HG03442 (cell line): ENCODE results near the gene ECEL1.
"Not testable (repeated sequence)": the region's sequence is repeated elsewhere in the genome, so short reads cannot be mapped to it uniquely, and the experiment has no call there.

Source experiments
- ATAC-seq: cut with Tn5 transposase; IDR thresholded peaks from one replicate; pipeline ENCODE4 v1.9.1; 2021; ENCODE audit warnings: mild to moderate bottlenecking, moderate library complexity; ENCODE audit not compliant: unreplicated experiment

The ECEL1 gene, protein sequence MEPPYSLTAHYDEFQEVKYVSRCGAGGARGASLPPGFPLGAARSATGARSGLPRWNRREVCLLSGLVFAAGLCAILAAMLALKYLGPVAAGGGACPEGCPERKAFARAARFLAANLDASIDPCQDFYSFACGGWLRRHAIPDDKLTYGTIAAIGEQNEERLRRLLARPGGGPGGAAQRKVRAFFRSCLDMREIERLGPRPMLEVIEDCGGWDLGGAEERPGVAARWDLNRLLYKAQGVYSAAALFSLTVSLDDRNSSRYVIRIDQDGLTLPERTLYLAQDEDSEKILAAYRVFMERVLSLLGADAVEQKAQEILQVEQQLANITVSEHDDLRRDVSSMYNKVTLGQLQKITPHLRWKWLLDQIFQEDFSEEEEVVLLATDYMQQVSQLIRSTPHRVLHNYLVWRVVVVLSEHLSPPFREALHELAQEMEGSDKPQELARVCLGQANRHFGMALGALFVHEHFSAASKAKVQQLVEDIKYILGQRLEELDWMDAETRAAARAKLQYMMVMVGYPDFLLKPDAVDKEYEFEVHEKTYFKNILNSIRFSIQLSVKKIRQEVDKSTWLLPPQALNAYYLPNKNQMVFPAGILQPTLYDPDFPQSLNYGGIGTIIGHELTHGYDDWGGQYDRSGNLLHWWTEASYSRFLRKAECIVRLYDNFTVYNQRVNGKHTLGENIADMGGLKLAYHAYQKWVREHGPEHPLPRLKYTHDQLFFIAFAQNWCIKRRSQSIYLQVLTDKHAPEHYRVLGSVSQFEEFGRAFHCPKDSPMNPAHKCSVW

DNA sequence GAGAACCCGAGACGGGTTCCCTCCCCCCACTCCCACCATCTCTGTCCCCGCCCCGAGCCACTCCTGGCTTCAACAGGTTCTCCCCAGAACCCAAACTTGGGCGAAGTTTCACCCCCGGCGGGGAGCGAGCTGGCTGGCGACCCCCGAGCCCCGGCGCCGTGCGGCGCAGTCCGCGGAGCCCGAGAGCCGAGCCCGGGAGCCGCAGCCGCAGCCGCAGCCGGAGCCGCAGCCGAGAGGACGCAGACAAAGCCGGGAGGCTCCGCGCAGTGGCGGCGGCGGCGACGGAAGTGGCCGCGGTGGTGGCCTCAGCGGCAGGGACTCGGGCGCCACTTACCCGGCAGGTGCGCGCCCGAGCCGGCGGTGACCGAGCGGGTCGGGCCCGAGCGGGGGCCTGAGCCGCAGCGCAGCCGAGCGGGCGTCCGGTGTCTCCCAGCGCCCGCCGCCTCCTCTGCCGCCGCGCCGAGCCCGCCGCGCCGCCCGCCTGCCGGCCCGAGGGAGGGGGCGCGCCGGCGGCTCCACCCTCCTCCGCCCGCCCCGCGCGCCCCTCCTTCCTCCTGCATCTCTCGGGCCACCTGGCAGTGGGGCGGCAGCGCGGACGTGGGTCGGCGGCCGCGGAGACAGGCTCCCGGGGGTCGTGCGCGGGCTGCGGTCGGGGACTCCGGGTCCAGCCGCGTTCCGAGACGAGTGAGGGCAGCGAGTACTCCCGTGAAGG is at the start of gene ECEL1:
Gene ECEL1 (minus strand): TSS at position 450 of the 712 bp plus-strand sequence. CDS start 1,181 bp downstream, outside the sequence.
- ATAC-seq: no peak

DNA sequence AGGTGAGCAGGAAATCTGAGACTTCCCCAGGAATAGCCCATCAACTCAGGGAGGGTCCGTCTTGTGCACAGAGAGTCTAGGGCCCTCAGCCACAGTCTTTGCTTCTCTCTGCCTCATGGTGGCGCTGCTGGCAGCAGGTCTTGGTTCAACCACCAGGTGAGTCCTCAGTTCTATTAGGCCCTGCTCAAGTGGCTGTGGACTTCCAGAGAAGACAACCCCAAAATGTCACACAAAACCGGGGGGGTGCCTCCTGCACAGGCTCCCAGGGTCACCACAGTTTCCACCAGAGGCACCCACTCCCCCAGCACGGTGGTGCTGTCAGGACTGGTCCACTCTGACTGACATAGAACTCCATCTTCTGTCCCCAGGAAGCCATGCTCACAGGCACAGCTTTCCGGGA is 49.4 kb upstream of the ECEL1 start:
- ATAC-seq: no peak

DNA sequence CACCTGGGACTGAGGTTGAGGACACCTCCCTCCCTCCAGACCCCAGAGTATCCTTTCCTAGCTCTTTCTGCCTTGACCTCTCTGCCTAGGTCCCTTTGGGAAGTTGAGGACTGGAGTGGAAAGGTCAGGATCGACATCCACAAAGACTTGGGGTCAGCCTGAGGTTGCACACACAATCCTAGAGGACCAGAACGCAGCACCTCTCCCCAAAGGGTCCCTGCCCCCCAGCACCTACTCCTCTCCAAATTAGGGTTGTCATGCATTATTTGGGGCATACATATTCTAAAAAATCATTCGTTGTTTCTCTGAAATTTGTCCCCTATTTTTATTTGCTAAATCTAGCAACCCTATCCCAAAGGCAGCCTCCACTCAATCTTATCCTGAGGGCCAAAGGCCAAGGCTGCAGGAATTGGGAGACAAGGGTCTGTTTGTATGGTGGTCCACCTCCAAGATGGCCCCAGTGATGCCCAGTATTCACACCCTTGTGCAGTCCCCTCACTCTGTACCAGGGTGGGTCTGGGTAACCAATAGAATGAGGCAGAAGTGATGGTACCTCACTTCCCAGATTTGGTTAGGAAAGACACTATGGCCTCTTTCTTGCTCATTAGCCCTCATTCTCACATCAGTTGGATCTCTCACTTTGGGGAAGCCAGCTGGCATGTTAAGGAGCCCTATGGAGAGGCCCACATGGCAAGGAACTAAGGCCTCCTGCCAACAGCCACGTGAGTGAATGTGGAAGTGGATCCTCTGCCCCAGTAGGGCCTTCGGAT is 48.3 kb upstream of the ECEL1 start:
- no peak for ATAC-seq

DNA sequence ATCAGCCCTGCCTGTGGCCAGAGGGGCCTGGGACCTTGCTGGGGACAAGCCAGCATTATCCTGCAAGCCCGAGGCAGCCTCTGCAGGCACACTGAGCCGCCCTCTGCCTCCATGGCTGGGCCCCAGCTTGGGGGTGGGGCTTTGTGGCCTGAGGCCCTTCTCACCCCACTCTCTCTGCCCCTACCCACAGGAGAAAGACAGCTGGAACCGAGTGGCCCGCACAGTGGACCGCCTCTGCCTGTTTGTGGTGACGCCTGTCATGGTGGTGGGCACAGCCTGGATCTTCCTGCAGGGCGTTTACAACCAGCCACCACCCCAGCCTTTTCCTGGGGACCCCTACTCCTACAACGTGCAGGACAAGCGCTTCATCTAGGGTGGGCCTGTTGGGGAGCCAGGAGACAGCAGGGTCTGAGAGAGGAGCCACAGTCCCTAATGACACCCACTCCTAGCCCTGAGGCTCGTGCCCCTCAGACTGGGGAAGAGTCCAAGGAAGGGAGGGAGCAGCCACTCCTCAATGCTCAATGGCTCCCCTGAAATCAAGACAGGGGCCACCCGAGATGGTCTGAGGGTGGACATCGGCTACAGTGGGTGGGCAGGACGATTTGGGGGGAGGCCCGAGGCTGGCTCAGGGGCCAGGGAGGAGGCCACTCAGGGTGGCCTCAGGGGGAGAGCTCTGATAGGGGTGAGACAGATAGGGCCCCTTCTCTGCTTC is 47.5 kb upstream of the ECEL1 start:
- ATAC-seq: no peak

DNA sequence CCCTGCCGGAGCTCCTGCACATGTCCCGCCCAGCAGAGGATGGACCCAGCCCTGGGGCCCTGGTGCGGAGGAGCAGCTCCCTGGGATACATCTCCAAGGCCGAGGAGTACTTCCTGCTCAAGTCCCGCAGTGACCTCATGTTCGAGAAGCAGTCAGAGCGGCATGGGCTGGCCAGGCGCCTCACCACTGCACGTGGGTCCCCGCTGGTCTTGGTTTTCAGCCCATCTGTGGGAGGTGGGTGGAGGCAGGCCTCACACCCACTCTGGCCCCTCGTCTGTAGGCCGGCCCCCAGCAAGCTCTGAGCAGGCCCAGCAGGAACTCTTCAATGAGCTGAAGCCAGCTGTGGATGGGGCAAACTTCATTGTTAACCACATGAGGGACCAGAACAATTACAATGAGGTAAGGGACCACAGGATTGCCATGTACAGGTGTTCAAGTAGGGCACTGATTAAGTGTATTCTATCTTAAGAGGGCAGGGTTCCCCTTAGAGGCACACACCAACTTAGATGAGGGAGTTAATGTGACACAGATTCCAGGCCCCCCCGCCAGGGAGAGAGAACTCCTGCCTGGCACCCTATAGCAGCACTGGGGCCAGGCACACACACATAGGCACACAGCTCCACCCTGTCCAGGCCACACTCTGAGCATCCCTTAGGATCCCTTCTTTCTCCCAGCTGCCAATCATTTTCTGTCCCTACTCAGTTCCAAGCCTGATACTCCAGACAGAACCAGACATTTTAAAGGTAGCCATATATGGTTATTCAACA is 46.5 kb upstream of the ECEL1 start:
- ATAC-seq: no peak

DNA sequence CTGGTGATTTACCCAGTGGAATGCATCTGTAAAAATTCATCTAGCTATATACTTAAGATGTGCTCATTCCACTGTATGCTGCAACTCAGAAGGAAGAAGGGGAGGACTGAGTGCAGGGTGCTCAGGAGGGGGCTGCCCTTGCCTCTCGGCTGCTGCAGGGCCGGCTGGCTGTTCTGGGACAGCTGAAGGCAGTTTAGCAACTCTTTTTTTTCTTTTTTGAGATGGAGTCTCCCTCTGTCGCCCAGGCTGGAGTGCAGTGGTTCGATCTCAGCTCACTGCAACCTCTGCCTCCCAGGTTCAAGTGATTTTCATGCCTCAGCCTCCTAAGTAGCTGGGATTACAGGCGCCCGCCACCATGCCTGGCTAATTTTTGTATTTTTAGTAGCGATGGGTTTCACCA is 45.2 kb upstream of the ECEL1 start:
- not testable (repeated sequence) for ATAC-seq

DNA sequence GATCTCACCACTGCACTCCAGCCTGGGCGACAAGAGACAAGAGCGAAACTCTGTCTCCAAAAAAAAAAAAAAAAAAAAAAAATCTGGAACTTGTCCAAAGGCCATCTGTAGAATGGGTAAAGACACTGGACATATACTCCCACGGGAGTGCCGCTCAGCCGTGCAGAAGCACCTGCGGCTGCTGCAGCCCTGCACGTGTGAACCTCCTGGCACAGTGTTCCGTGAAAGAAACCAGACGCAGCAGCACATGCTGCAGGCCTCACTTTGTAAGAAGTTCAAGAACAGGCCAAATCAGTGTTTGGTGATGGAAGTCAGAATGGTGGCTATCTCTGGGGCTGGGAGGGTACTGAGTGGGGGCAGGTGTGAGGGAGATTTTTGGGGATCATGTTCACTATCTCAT is 44.8 kb upstream of the ECEL1 start:
- ATAC-seq: no peak

DNA sequence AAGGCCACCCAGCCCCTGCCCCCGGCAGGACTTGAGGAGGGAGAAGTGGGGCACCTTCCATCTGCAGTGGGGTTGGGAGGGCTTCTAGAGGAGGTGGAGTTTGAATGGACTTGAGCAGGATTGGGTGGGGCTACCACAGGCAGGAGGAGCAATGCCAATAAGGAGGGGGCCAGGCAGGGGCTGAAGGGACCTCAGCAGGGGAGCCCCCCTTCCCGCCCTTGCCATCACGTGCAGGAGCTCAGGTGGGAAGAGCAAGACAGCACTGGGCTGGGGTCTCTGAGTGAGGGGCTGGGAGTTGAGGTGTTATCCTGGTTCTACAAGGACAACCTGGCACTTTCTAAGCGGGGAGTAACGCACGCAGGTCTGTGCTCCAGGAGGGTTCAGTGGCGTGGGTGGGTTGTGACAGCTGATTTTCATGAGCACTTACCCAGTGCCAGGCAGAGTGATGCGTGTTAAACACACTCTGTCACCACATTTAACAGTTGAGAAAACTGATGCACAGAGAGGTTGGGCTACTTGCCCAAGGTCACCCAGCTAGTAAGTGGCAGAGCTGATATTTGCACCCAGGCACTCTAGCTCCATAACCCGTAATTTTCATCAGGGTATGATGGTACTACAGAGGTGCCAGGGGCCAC is 43.1 kb upstream of the ECEL1 start:
- ATAC-seq: no peak

DNA sequence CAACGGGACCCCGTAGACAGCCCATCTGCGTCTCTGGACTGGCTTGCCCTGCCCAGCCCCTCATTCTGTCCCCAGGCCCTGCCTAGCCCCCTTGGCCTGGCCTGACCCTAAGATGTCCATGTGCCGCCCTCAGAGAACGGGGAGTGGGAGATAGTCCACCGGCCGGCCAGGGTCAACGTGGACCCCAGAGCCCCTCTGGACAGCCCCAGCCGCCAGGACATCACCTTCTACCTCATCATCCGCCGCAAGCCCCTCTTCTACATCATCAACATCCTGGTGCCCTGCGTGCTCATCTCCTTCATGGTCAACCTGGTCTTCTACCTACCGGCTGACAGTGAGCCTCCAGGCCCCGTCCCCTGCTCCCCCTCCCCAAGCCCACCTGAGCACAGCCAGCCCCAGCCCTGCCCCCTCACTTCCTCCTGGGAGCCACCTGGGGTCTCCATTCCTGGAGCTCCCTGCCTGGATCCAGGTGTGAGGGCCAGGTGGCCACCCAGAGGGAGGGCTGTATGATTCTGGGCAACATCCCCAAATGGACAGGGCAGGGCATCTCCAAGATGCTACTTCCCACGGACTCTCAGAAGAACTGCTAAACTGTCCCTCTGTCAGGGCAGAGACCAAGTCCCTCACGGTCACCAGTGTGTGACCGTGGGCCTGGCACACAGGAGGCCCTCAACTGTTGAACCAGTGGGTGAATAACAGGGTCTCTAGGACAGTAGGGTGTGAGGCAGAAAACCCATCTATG is 42.3 kb upstream of the ECEL1 start:
- no peak for ATAC-seq

DNA sequence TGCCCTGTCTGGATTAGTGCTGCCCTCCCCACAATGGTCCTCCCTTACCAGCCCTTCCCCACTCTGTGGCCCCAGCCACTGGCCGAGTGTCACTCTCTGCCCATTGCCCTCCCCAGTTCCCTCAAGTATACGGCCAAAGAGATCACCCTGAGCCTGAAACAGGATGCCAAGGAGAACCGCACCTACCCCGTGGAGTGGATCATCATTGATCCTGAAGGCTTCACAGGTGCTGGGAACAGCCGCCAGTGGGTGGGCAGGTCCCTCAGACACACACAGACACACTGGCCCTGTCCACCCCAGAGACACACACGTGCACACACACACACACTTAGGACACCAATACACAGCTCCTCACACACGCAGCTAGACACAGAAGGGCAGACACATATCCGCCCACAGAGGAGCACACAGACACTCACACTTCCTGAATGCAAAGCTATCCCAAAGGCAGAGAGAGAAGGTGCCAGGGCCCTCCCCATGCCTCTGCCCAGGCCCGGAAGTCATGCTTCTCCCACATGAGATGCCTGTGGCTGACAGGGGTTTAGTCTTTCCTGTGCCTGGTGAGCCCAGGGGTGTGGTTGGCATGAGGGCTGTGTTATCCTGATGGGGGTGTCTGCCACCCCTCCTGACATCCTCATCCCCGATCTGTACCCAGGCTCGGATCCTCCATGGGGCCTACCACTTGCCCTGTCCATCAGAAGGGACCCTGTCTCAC is 41.3 kb upstream of the ECEL1 start:
- ATAC-seq: no peak

DNA sequence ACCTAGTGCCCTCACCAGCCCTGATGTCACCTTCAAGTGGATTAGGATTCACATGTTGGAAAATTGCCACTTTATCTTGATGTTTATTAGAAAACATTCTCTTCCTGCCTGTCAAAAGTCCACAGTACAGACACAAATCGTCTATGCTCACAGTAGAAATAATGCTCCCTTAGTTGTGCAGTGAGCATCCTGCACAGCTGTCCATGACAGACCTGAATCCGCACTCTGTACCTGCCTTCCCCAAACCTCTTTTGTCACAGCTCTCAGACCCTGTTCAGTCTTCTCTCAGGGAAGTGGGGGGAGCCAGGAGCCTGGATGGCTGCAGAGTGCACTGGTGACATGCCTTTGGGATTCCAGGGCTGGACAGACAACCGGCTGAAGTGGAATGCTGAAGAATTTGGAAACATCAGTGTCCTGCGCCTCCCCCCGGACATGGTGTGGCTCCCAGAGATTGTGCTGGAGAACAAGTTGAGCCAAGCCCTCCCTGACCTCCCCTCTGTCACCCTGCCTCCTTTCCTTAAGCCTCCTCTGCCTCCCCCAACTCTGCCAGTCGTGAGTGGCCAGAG is 40.4 kb upstream of the ECEL1 start:
- ATAC-seq: no peak

DNA sequence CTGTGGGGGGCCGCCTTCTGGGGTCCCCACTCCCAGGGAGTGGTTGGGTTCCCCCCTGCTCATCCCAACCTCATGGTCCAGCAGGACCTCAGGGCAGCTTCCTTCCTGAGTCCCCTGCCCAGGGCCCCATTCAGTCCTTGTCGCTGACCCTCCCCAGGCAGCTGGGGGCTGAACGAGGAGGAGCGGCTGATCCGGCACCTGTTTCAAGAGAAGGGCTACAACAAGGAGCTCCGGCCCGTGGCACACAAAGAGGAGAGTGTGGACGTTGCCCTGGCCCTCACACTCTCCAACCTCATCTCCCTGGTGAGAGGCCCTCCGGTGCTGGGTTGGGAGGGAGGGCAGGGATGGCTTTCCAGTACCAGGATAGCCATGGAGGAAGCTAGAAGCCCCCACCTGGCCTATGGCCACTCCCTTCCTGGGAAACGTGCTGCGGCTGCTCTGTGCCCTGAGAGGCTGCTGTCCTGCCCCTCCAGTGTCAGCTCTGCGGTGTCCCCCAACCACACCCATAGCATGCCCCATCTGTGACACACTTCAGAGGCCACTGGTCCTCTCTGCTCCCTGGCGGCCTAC is 38.8 kb upstream of the ECEL1 start:
- ATAC-seq: no peak

DNA sequence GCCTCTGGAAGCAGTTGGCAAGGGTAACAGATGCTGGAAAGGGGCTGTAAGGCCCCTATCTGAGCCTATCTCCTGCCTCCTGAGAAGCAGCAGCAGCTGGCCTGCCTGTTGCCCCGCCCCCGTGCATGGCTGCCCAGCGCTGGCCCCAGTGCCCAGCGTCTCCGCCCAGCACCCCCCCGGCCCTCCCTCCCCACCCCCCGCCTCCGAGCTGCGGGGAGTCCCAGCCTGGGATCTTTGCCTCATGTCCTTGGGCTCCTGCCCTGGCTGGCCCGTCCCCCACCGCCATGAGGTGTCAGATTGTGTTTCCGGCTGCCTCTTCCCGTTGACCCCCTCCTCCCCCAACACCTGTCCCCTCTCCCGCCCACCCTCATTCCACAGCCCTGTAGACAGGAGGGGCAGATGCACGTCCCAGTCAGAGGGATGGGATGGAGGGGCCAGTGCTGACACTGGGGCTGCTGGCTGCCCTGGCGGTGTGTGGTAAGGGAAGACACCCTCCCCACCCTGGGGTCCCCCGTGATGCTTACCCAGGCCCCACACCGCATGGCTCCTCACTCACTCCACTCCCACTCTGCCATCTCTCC is 38.2 kb upstream of the ECEL1 start, which contains the start of gene CHRND:
Gene CHRND (plus strand): TSS at position 370 of the 581 bp plus-strand sequence. CDS start 56 bp downstream, at position 426.
- ATAC-seq: no peak

DNA sequence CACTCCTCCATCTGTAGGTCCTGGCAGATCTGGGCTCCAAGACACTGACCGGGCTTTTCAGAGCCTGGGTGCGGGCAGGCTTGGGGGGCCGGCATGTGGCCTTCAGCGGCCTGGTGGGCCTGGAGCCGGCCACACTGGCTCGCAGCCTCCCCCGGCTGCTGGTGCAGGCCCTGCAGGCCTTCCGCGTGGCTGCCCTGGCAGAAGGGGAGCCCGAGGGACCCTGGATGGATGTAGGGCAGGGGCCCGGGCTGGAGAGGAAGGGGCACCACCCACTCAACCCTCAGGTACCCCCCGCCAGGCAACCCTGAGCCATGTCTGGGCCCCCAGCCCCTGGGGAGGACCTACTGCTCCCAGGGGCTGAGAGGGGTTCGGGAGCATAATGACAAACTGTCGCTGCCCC is 37.6 kb upstream of the ECEL1 start:
- ATAC-seq: no peak

DNA sequence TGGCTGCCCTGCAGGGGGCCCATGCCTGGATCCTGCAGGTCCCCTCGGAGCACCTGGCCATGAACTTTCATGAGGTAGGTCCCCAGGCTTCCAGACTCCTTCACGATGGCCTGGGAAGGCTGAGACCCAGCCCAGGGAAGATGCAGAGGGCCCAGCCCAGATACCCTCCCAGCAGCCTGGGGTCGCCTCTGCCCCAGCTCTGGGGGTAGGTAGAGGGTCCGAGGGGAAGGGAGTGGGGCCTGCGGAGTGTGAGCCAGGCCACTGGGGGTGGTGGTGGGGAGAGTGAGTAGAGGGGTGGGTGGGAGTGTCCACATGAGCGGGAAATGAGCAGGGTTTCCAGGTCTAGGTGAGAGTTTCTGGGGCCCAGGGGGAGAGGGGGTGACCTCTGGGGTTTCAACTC is 37.1 kb upstream of the ECEL1 start:
- no peak for ATAC-seq
